ELR (cell line): Measurements from ENCODE around the gene NDUFB10.
"Not testable (repeated sequence)": the region's sequence is repeated elsewhere in the genome, so short reads cannot be mapped to it uniquely, and the experiment has no call there.

ENCODE experiments used
- DNase-seq: peaks from one replicate; pipeline ENCODE4 v3.0.0-alpha.2; 2015; ENCODE audit warnings: low read depth

The NDUFB10 gene

DNA sequence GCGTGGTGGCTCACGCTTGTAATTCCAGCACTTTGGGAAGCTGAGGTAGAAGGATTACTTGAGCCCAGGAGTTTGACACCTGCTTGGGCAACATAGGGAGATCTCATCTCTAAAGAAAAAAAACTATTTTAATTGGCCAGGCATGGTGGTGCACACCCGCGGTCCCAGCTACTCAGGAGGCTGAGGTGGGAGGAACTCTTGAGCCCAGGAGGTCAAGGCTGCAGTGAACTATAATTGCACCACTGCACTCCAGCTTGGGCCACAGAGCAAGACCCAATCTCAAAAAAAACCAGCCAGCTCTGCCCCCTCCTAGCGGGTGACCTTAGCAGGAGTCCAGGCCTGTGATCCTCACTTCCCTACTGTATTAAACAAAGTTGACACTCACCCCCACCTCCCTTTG lies 35.2 kb upstream of the NDUFB10 start:
- DNase-seq, result no peak

DNA sequence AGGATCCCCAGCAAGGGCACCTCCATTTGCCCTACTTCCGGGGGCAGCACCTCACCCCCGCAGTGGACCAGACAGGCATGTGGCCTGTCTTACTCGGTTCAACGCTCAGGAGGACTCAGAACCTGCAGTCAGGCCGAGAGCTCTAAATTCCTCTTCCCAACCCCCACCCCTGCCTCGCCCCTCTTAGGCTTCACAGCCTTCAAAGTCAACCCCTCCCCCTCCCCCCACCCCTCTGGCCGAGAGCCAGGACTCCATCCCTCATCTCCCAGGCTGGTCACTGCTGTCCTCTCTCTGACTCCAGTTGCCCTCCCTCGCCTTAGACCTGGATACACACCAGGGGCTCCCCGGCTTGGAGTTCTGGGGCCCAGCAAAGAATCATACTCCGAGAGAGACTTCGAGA lies 33.1 kb upstream of the NDUFB10 start:
- DNase-seq, result no peak

DNA sequence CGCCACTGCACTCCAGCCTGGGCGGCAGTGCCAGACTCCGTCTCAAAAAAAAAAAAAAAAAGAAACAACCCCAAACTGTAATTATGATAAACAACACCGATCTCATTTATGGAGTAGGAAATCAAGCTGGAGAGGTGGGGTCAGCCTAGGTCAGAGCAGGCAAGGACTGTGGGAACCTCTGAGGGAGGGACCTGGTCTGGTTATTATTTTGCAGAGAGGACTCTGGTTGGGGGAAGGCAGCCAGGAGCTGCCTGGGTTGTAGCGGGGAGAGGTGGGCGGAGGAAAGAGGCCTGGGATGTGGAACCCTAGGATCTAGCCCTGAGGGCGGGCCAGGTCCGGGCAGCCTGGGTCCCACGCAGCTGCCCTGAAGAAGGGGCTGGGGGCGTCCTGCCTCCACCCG lies 30.2 kb upstream of the NDUFB10 start:
- peak; percentile 30 for DNase-seq

DNA sequence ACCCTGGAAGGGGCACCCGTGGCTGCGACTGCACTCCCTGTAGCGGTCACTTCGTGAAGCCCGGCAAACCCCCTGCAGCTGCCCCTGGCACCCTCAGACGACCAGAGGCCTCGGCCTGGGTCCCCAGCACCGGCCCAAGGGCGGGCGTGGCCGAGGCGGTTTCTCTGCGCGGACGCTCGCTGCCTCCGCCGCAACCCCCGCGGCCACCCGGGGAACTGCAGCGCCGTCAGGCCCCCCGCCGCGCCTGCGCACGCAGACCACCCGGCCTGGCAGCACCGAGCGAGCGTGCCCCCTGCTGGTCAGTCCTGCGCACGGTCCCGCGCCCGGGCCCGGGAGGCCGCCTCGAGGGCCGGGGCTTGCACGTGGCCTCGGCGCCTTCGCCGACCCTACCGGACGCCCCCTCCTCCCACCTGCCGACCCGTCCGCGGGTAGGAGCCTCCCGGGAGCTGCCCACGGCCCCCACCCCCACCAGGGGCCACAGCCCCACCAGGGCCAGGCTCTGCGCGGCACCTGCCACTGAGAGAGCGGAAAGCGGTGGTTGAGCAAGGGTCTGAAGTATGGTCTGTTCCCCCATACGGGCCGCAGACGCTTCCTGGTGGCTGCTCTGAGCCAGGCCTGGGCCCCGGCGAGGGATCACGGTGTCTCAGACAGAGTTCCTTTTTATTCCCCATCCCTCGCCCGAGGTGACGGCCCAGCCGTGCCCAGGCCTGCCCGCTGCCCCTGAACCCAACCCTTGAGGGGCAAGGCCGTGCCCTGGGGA lies 29.6 kb upstream of the NDUFB10 start:
- DNase-seq, result peak; percentile 81

DNA sequence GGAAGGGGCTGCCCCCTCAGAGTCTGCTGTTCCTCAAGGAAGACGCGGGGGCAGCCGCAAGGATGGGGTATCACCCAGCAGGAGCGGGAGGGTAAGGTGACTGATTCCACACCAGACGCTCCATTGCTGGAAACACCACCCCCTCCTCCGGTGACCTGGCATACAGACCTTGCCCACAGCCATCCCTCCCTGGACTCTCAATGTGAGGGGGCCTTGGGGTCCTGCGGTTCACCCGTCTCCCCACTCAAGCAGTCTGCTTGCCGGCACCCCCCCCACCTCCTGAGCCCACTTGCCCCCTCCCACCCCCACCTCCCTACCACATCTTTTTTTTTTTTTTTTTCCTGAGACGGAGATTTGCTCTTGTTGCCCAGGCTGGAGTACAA lies 29.0 kb upstream of the NDUFB10 start:
- DNase-seq, result no peak

DNA sequence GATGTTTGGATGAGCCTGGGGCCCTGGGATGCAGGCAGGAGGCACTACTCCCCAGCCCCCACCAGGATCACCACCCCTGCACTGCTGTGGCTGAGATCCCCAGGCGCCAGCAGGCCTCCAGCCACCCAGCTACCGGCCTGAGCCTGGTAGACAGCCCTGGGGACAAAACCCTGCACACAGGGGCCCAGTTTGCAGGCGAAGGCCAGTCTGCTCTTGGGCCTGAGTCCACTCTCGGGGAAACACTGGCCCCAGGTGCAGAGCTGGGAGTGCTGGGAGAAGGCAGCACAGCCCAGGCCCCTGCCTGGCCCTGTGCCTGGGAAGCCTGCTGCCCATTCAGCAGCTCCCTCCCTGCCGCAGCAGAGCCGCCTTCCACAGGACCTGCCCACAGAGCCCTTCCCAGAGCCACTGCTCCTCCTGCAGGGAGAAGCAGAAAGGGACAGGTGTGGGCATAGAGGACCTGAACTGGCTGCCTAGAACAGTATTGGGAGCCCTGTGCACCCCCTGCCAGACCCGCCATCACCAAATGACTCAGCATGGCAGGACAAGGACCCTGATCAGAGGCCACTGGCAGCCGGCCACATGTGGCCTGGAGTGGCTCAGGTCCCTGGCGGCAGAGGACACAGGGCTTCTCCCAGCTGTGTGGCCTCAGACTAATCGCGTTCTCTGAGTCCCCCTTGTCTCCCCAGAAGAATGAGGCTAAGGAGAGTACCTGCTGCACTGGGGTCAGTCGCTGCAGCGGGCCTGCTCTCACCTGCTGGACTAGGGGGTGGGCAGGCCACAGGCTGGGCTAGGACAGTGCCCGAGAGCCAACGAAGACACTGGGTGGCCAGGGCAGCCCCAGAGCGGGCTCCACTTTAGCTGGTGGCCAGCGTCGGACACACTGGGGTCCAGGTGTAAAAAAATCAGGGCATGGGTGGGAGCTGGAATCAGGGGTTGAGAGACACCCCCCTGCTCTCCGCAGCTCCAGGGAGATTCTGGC lies 27.0 kb upstream of the NDUFB10 start:
- peak; percentile 35 for DNase-seq

DNA sequence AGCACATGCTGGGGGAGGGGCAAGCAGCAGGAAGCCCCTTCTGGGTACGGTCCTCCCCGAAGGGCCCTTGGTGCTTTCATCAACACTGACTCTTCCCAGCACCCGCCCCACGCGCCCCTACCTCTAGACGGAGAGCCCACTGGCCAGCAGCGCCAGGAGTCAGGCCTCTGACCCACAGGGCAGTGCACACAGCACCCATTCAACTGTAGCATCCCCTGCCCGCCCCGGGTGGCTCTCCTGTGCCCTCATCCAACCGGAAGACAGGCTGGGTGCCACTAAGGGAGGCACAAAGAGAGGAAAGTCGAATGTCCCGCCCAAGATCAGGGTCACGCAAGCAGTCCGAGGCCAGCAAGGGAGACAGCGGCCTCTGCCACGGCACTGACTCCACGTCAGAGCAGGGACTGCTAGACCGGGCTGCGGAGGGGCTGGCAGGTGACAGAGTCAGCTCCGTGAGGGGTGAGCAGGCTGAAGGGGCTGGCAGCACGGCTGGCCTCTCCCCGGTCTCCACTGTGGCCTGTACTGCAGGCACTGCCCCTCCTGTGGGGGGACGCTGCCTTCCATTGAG lies 26.2 kb upstream of the NDUFB10 start:
- DNase-seq, result no peak

DNA sequence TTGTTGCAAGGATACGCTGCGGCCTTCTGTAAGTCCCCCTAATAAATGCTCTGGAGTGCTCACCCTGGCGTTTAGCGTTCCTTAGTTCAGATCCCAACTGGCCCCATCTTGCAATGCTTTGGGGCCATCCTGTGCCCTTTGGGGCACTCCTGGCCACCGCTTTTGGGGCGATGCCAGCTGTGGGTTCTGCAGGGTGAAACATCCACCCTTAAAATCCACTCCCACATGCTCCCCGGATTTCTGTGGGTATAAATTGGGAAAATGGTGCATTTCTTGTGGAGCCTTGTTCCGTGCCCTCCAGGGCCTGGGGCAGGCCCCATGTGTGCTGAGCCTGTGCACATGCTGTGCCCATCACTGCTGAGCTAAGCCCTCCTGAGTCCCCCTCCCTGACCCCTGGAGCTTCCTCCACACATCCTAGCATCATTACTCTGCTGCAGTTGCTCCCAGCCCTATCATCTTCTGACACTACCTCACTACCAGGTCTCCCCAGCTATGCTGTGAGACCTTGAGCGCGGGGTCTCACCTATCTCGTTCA lies 22.3 kb upstream of the NDUFB10 start:
- DNase-seq, result no peak

DNA sequence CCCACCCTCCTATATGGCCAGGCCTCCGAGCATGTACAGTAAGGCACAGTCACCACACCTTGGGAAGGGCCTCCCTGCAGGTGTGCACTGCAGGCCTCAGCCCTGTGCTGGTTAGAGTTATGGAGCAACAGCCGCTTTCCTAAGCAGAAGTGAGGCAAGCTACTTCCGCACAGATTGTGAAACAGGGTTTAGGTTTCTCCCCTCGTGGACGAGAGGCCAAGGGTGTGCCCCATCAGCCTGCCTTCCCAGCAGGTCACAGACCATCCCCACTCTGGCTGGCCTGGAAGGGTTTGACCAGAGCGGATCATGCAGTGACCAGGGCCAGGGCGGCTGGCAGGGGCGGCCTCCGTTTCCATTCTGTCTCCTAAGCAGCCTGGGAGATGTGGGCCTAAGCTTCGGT lies 21.0 kb upstream of the NDUFB10 start:
- no peak for DNase-seq

DNA sequence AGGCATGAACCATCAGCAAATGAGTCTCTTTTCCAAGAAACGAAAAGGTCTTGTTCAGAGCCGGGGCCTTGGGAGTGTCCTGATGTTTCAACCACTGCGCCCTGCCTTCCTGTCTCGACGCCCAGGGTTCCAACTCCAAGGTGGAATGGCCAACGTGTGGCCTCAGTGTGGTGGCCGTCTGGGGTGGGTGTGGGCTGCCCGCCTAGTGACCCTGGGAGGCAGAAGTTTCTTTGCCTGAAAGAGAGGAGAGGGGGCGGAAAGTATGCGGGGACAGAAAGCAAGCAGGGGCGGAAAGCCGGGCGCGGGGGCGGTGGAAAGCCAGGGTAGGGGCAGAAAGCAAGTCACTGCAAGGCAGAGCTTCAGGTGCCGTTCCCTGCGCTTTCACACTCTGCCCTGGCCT lies 20.4 kb upstream of the NDUFB10 start:
- no peak for DNase-seq

DNA sequence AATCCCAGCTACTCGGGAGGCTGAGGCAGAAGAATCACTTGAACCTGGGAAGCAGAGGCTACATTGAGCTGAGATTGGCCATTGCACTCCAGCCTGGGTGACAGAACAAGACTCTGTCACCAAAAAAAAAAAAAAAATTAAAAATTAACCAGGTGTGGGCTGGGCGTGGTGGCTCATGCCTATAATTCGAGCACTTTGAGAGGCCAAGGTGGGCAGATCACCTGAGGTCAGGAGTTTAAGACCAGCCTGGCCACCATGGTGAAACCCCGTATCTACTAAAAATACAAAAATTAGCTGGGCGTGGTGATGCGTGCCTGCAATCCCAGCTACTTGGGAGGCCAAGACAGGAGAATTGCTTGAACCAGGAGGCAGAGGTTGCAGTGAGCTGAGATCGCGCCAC lies 19.5 kb upstream of the NDUFB10 start:
- not testable (repeated sequence) for DNase-seq

DNA sequence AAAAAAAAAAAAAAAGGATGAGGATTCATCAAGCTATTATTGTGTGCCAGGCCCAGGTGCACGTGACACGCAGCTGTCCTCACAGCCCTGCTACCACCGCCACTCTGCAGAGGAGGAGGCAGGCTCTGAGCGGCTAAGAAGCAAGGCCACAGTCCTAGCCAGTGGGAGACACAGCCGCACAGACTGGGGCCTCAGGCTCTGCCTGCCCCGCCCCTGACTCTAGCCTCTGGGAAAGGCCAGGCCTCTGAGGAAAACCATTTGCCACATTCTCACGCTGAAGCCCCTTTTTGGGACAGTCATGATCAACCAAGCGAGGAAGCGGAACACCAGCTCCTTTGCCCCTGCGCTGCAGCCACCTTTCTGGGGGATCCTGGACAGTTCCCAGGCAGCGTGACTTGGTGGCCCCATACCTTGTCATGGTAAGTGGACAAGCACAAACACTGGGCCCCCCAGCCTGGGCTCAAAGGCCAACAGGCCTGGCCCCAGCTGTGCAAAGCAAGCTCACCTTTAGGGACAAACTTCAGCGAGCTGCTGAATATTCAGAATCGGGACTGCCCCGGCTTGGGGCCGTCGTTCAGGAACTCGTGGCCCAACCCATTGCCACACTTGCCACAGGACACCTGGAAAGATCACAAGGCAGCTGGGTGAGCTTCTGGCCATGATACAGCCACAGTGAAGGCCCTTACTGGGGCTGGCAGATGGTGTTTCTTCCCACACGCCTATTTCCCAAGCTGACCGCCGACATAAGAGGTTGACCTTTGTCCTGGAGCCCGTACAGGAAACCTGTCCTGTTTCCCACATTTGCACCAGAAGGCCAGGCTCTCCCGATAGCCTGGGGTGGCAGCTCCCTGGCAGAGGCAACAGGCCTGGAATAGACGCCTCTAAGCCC lies 18.8 kb upstream of the NDUFB10 start:
- DNase-seq, result no peak

DNA sequence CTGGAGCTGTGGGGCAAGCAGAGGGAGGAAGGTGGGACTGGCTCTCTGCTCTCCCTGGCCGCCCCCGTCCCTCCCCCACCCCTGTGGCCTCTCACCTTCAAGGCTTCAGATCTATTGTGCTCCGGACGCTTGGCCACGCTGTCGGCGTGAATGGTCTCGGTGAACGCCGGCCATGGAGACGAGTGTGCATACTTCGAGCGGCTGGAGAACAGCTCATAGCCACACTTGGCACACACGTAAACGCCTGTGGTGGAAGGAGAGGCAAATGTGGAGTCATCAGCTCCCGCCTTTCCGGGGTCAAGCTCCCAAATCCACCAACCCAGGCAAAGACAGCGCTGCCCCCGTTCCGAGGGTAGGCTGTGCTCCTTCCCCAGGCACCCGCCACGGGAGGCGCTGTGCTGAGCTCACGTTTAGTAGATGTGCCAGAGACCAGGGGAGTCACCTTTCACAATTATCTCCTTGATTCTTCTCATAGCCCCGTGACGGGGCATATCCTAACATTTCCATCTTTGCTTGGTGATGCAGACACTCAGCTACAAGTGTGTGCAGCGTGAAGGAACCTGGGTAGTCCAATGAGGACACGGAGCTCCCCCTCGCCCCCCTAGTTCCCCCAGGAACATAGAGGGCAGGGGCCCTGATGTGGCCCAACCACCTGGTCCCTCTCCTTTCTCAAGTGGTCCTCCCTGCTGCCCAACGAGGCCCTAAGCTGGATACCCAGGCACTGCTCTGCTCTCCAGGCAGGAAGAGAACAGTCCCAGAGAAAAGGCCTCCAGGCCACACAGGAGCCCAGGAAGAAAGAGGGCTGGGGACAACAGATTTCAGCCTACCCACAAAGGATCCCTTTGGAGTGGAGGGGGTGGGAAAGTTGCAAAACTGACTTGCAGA lies 17.9 kb upstream of the NDUFB10 start:
- DNase-seq, result no peak

DNA sequence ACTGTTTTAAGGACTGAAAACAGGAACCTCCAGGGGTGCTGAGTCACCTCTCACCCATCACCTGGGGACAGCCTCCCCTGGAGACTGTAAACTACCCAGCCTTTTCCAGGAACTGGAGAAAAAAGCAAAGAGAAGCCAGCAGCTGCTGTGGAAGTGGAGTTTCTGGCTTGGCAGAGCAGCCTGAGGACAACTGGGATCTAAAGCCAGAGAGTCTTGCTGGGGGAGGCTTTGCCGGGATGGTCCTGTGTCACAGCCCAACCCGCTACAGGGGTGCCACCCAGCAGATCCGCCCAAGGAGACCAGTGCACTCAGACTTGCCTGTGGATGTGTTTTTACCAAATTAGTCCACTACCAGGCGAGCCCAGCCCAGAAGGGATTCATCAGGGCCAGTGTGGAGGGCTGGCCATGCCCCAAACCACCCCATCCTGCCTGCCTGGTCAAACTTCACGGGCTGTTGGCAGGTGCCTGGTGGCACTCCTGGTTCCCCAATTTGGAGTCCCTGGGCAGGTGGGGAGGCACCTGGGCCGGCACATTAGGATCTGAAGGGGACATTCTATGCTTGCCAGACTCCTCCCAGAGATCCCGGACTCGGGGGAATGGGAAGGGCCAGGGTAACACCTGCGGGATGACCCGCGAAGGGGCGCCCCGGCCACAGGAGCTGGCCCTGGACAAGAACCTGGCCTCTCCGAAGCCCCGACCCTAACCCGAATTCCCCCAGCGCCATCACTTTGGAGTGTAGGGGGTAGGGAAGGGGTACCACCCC lies 17.1 kb upstream of the NDUFB10 start:
- no peak for DNase-seq

DNA sequence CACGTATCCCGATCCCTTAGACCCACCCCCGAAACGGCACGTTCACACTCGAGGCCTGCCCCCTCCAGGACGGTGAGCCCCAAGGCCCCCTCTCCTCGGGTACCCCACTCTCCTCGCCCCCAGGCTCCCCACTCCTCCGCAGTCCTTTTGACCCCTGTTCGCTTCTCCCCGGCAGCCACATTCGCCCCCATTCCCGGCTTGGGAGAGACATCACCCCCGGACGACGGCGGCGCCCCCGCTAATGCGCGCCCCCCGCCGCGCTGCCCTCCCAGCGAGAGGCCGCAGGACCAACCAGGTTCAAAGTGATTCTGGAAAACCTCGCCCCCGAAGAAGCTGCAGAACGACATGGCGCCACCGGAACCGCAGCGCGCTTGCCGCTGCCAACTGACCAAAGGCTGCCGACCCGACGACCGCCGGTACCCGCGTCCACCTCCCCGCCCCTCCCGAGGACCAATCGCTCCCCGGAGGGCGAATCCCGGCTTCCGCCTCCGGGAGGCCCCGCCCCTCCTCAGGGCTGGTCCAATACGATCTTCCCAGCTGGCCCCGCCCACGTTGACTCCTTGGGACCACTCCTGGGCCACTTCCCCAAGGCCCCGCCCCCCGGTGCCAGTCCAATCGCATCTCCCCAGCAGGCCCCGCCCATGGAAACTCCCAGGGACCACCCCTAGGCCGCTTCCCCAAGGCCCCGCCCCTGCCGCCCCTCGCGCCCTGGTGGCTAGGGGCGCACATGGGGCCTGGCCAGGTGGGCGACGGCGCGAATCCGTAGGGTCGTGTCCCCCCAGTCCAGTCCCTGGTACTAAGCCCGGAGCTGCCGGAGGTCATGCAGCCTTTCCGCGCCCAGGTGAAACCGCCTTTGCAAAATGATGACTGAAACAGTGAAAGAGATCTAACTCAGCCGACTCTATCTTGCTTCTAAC lies 16.3 kb upstream of the NDUFB10 start, which contains the start of gene MSRB1:
TSS of gene MSRB1 (minus strand) at position 390 of the 917 bp plus-strand sequence. CDS start at position 347, 43 bp downstream.
- DNase-seq, result peak; percentile 99

DNA sequence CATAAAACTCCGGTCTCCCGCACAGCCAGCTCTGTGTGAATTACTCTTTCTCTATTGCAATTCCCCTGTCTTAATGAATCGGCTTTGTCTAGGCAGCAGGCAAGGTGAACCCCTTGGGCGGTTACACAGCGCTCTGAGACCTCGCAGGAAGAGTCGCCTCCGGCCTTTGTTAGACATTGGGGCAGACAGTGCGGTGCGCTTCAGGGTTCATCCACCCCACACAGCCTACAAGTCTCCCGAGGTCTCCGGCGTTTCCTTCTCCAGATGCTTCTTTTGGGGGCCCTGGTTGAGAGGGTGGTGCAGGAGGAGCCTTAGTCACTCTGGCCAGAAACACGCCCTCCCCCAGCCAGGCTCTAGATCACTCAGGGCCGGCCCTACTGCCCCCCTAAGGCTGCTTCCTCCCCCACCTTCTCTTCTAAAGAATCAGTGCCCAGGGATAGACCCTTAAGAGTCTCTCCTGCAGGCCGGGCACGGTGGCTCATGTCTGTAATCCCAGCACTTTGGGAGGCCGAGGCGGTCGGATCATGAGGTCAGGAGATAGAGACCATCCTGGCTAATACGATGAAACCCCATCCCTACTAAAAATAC lies 14.6 kb upstream of the NDUFB10 start:
- DNase-seq, result no peak

DNA sequence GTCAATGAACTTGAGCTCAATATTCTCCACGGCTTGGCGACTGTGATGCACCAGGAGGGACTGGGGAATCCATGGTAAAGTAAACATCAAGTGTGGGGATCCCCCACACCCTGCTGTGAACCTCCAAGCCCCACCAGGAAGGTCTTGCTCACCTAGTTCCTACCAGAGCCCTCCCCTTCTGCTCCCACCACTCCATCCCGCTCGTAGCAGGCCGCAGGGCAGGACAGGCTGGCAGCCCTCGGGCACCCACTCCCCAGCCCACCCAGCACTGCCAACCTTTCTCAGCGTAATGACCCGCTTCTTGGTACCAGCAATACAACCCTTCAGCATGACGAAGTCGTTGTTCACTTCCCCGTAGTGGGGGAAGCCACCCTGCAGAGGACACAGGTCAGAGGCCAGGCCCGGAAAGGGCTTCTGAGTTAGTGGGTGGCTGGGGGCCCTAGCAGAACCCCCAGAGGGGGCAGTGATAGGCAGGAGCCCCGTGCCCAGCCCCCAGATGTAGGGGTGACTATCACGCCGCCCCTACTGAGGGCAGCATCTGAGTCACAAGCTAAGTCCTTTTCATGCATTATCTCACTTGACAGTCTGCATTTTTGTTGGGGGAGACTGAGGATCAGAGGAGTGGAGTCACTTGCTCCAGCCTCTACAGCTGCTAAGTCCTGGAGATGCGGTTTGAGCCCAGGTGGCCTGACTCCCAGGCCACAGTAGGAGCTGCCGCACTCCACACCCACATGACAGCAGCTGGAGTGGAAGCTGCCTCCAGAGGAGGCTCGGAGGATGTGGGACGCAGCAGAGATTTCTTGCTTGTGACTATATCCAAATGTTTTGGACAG lies 13.6 kb upstream of the NDUFB10 start:
- no peak for DNase-seq
